Kidney (tissue), 14 donors: ENCODE measurements around the gene KLHL8. TPM values are rescaled to one million over a fixed set of nuclear protein-coding genes. Genes with fewer than 3 reads are reported as not detected.

ENCODE experiments used
- DNase-seq, 5 donors: peaks; one replicate each; pipeline ENCODE4 v3.0.0-alpha.2; 2013 to 2020
- FAIRE-seq: peaks from 2 replicates; lab custom pipeline; 2012; peaks lifted over from hg19 to GRCh38; lab: Jason Lieb, UNC
- H3K27ac ChIP-seq, 2 donors: one replicate each; pipeline ENCODE4 v1.7.0; 2013; ENCODE audit warnings: low read depth in 2 of 2, low read length in 2 of 2, inconsistent platforms in 1 of 2
- H3K27me3 ChIP-seq: one replicate; pipeline ENCODE4 v1.7.1; 2013; ENCODE audit warnings: low read length, inconsistent platforms; ENCODE audit not compliant: control insufficient read depth, insufficient read depth
- H3K36me3 ChIP-seq, 3 donors: one replicate each; pipeline versions ENCODE4 v1.7.0 to v1.7.1; 2013; ENCODE audit warnings: low read length in 3 of 3, control low read depth in 1 of 3, inconsistent platforms in 1 of 3; ENCODE audit not compliant: insufficient read depth in 3 of 3, control insufficient read depth in 2 of 3
- H3K4me1 ChIP-seq, 3 donors: one replicate each; pipeline versions ENCODE4 v1.7.0 to v1.7.1; 2013; ENCODE audit warnings: low read length in 3 of 3, inconsistent platforms in 1 of 3, low read depth in 1 of 3; ENCODE audit not compliant: control insufficient read depth in 2 of 3, insufficient read depth in 2 of 3
- H3K4me3 ChIP-seq, 3 donors: one replicate each; pipeline versions ENCODE4 v1.7.0 to v1.8.1; 2013; ENCODE audit warnings: low read length in 3 of 3, control low read depth in 1 of 3, inconsistent platforms in 1 of 3
- H3K9ac ChIP-seq, 3 donors: one replicate each; pipeline versions ENCODE4 v1.7.0 to v1.7.1; 2013; ENCODE audit warnings: low read length in 3 of 3, control low read depth in 1 of 3, inconsistent platforms in 1 of 3
- H3K9me3 ChIP-seq, 3 donors: one replicate each; pipeline versions ENCODE4 v1.7.0 to v1.7.1; 2013; ENCODE audit warnings: low read length in 3 of 3, control low read depth in 1 of 3, inconsistent platforms in 1 of 3; ENCODE audit not compliant: control insufficient read depth in 2 of 3, insufficient read depth in 1 of 3
- intact Hi-C: fragments of 100-400 bp; cut with DNase I; formaldehyde crosslinking; loops from one replicate; pipeline ENCODE4 v1.11.1; 2022
- polyA plus RNA-seq: library from polyadenylated mRNA; stranded (reverse); fragments of 350-450 nt; fragmentation: Illumina TruSeq; extraction: RNeasy Lipid Tissue Mini Kit (QIAGEN cat#74804); gene quantifications from one replicate; pipeline ENCODE4 v1.2.3, GENCODE V29; 2014; ENCODE audit warnings: low read depth, low replicate concordance; ENCODE audit not compliant: insufficient read depth
- total RNA-seq: library from RNA; stranded (reverse); fragmentation: NEBNext Ultra II Directional; extraction: Animal tissue kit (Norgen Biotek cat#: 25700); gene quantifications from one replicate; pipeline ENCODE4 v1.2.1, GENCODE V29; 2021
- TF ChIP-seq, protein P1 (sequence below): IDR thresholded peaks from 3 replicates; pipeline ENCODE4 v1.5.1; 2012; ENCODE audit warnings: mild to moderate bottlenecking, moderate library complexity, borderline replicate concordance; ENCODE audit not compliant: insufficient read depth; ENCODE audit errors: extremely low read depth
- donor health status: control.
- donor health status: control.
- donor health status: control.
- donor health status: control.
- donor health status: control.
- donor health status: DM: yes; HTN: yes; CAD: no.
- donor health status: Normal renal cell carcinoma (clear cell type).

KLHL8 gene
- total and polyA plus RNA-seq, 2 donors from 2014 or later: 5.9 to 14.6 TPM

DNA sequence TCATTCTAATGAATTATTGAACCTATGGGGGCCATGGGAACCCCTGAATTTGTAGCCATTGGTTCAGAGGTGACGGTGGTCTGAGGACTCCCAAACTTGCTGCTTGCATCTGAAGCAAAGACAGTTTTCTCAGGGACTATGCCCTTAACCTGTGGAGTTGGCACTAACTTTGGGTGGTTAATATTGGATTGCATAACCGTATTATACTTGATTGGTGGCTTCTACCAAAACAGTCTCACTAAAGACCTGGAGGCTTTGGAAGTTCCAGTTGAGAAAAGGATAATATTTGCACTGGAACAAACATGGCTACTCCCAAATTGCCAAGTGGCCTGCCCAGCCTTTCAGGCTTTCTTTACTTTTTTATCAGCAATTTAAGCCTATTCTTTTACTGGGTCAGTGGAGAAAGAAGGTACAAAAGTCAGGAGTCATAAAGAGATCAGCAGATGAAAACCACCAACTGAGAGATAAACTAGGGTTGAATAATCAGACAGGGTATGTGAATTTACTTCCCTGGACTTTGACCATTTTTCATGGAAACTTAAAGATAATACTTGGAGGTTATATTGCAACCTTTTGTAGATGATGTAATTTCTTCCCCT is 7.9 kb upstream of the KLHL8 start:
- H3K36me3 ChIP-seq: no peaks in the 10 kb centered on the region
- intact Hi-C loops: no loop called here
- DNase-seq (no peak), FAIRE-seq (no peak)
- H3K27me3 ChIP-seq: no peaks in the 10 kb centered on the region
- TF ChIP-seq, protein P1, sequence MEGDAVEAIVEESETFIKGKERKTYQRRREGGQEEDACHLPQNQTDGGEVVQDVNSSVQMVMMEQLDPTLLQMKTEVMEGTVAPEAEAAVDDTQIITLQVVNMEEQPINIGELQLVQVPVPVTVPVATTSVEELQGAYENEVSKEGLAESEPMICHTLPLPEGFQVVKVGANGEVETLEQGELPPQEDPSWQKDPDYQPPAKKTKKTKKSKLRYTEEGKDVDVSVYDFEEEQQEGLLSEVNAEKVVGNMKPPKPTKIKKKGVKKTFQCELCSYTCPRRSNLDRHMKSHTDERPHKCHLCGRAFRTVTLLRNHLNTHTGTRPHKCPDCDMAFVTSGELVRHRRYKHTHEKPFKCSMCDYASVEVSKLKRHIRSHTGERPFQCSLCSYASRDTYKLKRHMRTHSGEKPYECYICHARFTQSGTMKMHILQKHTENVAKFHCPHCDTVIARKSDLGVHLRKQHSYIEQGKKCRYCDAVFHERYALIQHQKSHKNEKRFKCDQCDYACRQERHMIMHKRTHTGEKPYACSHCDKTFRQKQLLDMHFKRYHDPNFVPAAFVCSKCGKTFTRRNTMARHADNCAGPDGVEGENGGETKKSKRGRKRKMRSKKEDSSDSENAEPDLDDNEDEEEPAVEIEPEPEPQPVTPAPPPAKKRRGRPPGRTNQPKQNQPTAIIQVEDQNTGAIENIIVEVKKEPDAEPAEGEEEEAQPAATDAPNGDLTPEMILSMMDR: no peak
- H3K9ac ChIP-seq: no peak overlapping the region
- H3K9me3 ChIP-seq: no peaks in the 10 kb centered on the region
- no peaks in the 10 kb centered on the region for H3K4me1 ChIP-seq
- H3K27ac ChIP-seq: no peak overlapping the region
- H3K4me3 ChIP-seq: no peak overlapping the region

- TF ChIP-seq, protein P1: no peak
- peak in 3 of 5 donors; percentile 29 to 84 (median 76) for DNase-seq
- no peak overlapping the region for H3K27ac ChIP-seq
- H3K27me3 ChIP-seq: no peaks in the 10 kb centered on the region
- H3K36me3 ChIP-seq: no peaks in the 10 kb centered on the region
- no peaks in the 10 kb centered on the region for H3K9me3 ChIP-seq
- intact Hi-C loops: no loop called here
- H3K4me1 ChIP-seq: no peaks in the 10 kb centered on the region
- H3K4me3 ChIP-seq: no peak overlapping the region
- no peak overlapping the region for H3K9ac ChIP-seq
- no peak for FAIRE-seq
These were observed 7.3 kb upstream of the KLHL8 start for GRCh38 chr4:87227751-87228151.

DNA sequence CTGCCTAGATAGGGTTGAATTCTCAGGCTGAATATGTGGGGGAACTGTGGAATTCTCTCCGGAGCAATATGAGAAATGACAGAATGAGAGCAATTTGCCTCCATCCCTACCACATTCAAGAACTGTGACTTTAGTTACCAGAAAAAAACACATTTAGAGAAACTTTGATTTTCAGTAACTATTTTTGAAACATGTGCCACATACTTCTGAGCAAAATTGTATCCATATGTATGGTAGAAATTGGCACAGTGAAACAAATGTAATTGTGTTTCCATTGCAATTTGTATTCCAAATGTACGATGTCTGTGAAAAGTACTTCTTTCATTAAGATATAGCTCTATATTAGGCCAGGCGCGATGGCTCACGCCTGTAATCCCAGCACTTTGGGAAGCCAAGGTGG is 5.5 kb upstream of the KLHL8 start:
- no peak overlapping the region for H3K9ac ChIP-seq
- TF ChIP-seq, protein P1: no peak
- H3K27ac ChIP-seq: no peak overlapping the region
- no peak overlapping the region for H3K4me3 ChIP-seq
- intact Hi-C loops: no loop called here
- FAIRE-seq: no peak
- H3K36me3 ChIP-seq: no peaks in the 10 kb centered on the region
- no peak for DNase-seq
- H3K27me3 ChIP-seq: no peaks in the 10 kb centered on the region
- H3K4me1 ChIP-seq: no peaks in the 10 kb centered on the region
- H3K9me3 ChIP-seq: no peaks in the 10 kb centered on the region
